ENCODE measurements around the gene FAAP20. TPM values are rescaled to one million over a fixed set of nuclear protein-coding genes. Genes with fewer than 3 reads are reported as not detected.

The FAAP20 gene
- polyA plus RNA-seq, 1 donor from 2014 or later, result 45.3 TPM

DNA sequence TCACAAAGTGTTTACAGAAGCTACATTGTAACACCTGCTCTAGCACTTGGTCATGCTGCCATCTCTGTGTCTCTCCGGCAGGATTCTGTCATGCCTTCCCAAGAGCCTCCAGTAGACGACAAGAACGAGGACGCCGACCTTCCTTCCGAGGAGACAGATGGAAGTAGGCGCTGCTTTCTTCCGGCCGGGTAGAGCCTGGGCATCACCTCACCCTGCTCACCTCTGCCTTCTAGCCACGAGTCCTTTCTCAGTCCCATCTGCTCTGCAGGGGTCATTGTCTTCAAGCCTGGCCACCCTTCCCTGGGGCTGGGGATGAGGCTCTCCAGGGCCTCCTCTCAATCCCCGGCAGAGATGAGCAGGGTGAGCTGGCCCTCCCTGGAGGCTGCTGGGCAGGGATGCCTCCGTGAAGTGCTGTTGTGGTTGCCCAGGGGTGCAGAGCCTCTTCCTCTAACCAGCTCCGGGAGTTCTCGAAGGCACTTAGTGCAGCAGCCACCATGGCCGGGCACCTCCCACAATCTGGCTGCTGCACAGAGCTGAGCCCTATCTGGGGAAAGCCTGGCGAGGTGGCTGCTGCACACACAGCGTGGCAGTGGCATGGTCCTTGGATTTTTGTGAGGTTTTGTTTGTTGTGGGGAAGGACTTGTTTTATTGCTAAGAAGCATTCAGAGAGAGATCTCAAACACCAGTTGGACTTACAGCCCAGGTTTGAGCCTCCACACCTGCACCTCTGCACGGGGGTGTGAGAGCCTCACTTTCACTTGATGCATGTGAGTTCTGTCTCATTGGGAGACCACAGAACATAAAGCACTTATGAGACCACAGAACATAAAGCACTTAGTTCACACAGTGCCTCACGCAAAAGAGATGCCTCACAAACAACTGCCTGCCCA, 48.4 kb downstream of the FAAP20 start:
- H3K9me2 ChIP-seq (ENCODE audit: insufficient read depth, low read length), result no peaks in the 10 kb centered on the region
- TF ChIP-seq, protein P1, sequence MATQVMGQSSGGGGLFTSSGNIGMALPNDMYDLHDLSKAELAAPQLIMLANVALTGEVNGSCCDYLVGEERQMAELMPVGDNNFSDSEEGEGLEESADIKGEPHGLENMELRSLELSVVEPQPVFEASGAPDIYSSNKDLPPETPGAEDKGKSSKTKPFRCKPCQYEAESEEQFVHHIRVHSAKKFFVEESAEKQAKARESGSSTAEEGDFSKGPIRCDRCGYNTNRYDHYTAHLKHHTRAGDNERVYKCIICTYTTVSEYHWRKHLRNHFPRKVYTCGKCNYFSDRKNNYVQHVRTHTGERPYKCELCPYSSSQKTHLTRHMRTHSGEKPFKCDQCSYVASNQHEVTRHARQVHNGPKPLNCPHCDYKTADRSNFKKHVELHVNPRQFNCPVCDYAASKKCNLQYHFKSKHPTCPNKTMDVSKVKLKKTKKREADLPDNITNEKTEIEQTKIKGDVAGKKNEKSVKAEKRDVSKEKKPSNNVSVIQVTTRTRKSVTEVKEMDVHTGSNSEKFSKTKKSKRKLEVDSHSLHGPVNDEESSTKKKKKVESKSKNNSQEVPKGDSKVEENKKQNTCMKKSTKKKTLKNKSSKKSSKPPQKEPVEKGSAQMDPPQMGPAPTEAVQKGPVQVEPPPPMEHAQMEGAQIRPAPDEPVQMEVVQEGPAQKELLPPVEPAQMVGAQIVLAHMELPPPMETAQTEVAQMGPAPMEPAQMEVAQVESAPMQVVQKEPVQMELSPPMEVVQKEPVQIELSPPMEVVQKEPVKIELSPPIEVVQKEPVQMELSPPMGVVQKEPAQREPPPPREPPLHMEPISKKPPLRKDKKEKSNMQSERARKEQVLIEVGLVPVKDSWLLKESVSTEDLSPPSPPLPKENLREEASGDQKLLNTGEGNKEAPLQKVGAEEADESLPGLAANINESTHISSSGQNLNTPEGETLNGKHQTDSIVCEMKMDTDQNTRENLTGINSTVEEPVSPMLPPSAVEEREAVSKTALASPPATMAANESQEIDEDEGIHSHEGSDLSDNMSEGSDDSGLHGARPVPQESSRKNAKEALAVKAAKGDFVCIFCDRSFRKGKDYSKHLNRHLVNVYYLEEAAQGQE (IDR thresholded peaks at IDR 0.05; ENCODE audit: borderline replicate concordance), result no peak
- no peak for TF ChIP-seq TAF1 (IDR thresholded peaks at IDR 0.05; ENCODE audit: low read depth)
- TF ChIP-seq EP300 (conservative IDR thresholded peaks at IDR 0.05; ENCODE audit: poor library complexity, severe bottlenecking), result no peak
- no peak for TF ChIP-seq CTCF (IDR thresholded peaks at IDR 0.05; ENCODE audit: poor library complexity, severe bottlenecking)
- no peak for TF ChIP-seq POLR2AphosphoS5 (IDR thresholded peaks at IDR 0.05)
- no peak for TF ChIP-seq SMC3 (conservative IDR thresholded peaks at IDR 0.05; ENCODE audit: poor library complexity)
- TF ChIP-seq EZH2 (IDR thresholded peaks at IDR 0.05; ENCODE audit: borderline replicate concordance, insufficient read depth, low read length, poor library complexity, severe bottlenecking), result no peak
- TF ChIP-seq RAD21 (conservative IDR thresholded peaks at IDR 0.05), result no peak
- no peak for TF ChIP-seq MXI1 (conservative IDR thresholded peaks at IDR 0.05; ENCODE audit: poor library complexity, severe bottlenecking)
- no peaks in the 10 kb centered on the region for H3K9me3 ChIP-seq (ENCODE audit: low read length)
- H3K36me3 ChIP-seq (ENCODE audit: insufficient read depth, low read length), result no peaks in the 10 kb centered on the region
- no peak overlapping the region for H3K4me2 ChIP-seq (ENCODE audit: low read length)
- H3F3A ChIP-seq (ENCODE audit: insufficient read depth, low read length, poor library complexity, severe bottlenecking), result no peaks in the 10 kb centered on the region
- no peaks in the 10 kb centered on the region for H4K20me1 ChIP-seq (ENCODE audit: insufficient read depth)
- H3K9ac ChIP-seq (ENCODE audit: low read length), result no peak overlapping the region
- H2AFZ ChIP-seq (ENCODE audit: low read depth, low read length), result no peak overlapping the region
- no peaks in the 10 kb centered on the region for H3K79me2 ChIP-seq (replicated peaks; ENCODE audit: insufficient read depth, low read length)
- no peaks in the 10 kb centered on the region for H3K27me3 ChIP-seq (ENCODE audit: insufficient read depth, low read depth, low read length)
- H3K27ac ChIP-seq (ENCODE audit: low read length), result no peak overlapping the region
- no peak overlapping the region for H3K4me3 ChIP-seq (ENCODE audit: low read length)

GRCh38 chr1:2144501-2145090, 50.0 kb downstream of the FAAP20 start:
- Histone ChIP-seq H3K79me2 (replicated peaks; ENCODE audit: insufficient read depth, low read length) (no peaks in the 10 kb centered on the region), H3K4me2 (ENCODE audit: low read length) (no peak overlapping the region), H3K4me3 (ENCODE audit: low read length) (no peak overlapping the region), H3K9me3 (ENCODE audit: low read length) (no peaks in the 10 kb centered on the region), H3K9ac (ENCODE audit: low read length) (no peak overlapping the region), H3K9me2 (ENCODE audit: insufficient read depth, low read length) (no peaks in the 10 kb centered on the region), H3K27ac (ENCODE audit: low read length) (no peak overlapping the region), H4K20me1 (ENCODE audit: insufficient read depth) (no peaks in the 10 kb centered on the region), H3F3A (ENCODE audit: insufficient read depth, low read length, poor library complexity, severe bottlenecking) (no peaks in the 10 kb centered on the region), H3K27me3 (ENCODE audit: insufficient read depth, low read depth, low read length) (no peaks in the 10 kb centered on the region), H2AFZ (ENCODE audit: low read depth, low read length) (no peak overlapping the region), H3K36me3 (ENCODE audit: insufficient read depth, low read length) (no peaks in the 10 kb centered on the region)
- TF ChIP-seq EP300 (conservative IDR thresholded peaks at IDR 0.05; ENCODE audit: poor library complexity, severe bottlenecking), result no peak
- TF ChIP-seq MXI1 (conservative IDR thresholded peaks at IDR 0.05; ENCODE audit: poor library complexity, severe bottlenecking), result no peak
- no peak for TF ChIP-seq SMC3 (conservative IDR thresholded peaks at IDR 0.05; ENCODE audit: poor library complexity)
- no peak for TF ChIP-seq EZH2 (IDR thresholded peaks at IDR 0.05; ENCODE audit: borderline replicate concordance, insufficient read depth, low read length, poor library complexity, severe bottlenecking)
- no peak for TF ChIP-seq RAD21 (conservative IDR thresholded peaks at IDR 0.05)
- TF ChIP-seq, protein P1 (IDR thresholded peaks at IDR 0.05; ENCODE audit: borderline replicate concordance), result no peak
- no peak for TF ChIP-seq TAF1 (IDR thresholded peaks at IDR 0.05; ENCODE audit: low read depth)
- TF ChIP-seq CTCF (IDR thresholded peaks at IDR 0.05; ENCODE audit: poor library complexity, severe bottlenecking), result no peak
- TF ChIP-seq POLR2AphosphoS5 (IDR thresholded peaks at IDR 0.05), result no peak
